ENCODE results near the gene MLC1. TPM values are rescaled to one million over a fixed set of nuclear protein-coding genes. Genes with fewer than 3 reads are reported as not detected.

MLC1 gene
- total RNA-seq, 1 donor from 2014 or later, result 0.05 TPM

- ATAC-seq (no peak), DNase-seq (ENCODE audit: missing footprints) (no peak)
- intact Hi-C loops (cut with DNase I), result no loop called here
Measured at GRCh38 chr22:50011447-50012210, 73.6 kb downstream of the MLC1 start.

GRCh38 chr22:50010676-50011446 is 74.4 kb downstream of the MLC1 start:
- ATAC-seq, result no peak
- intact Hi-C loops (cut with DNase I), result no loop called here
- no peak for DNase-seq (ENCODE audit: missing footprints)

- no peak for DNase-seq (ENCODE audit: missing footprints)
- ATAC-seq, result no peak
- intact Hi-C loops (cut with DNase I), result no loop called here
Measured at GRCh38 chr22:50009765-50010675, 75.2 kb downstream of the MLC1 start.

Other genes starting within 250 kb of the MLC1 start
- gene ZBED4, start 231.6 kb downstream of the MLC1 start, total RNA-seq, result 4.8 TPM
- gene ALG12, start 167.0 kb downstream of the MLC1 start, total RNA-seq, result 16.4 TPM
- 30.6 TPM for gene CRELD2, start 166.8 kb downstream of the MLC1 start, total RNA-seq
- gene PIM3, start 124.7 kb downstream of the MLC1 start, total RNA-seq, result 56.9 TPM
- not detected for gene IL17REL, start 72.7 kb downstream of the MLC1 start, total RNA-seq
- gene TTLL8, start 27.1 kb downstream of the MLC1 start, total RNA-seq, result not detected
- not detected for gene MOV10L1, start 4.6 kb upstream of the MLC1 start, total RNA-seq
- gene PANX2, start 85.3 kb upstream of the MLC1 start, total RNA-seq, result 0.43 TPM
- 22.3 TPM for gene TRABD, start 100.5 kb upstream of the MLC1 start, total RNA-seq
- 15.5 TPM for gene SELENOO, start 115.6 kb upstream of the MLC1 start, total RNA-seq
- 17.5 TPM for gene TUBGCP6, start 159.6 kb upstream of the MLC1 start, total RNA-seq
- 14.5 TPM for gene HDAC10, start 165.8 kb upstream of the MLC1 start, total RNA-seq
- gene MAPK12, start 176.3 kb upstream of the MLC1 start, total RNA-seq, result 18.2 TPM
- gene MAPK11, start 185.0 kb upstream of the MLC1 start, total RNA-seq, result 10.0 TPM
- 70.6 TPM for gene PLXNB2, start 222.2 kb upstream of the MLC1 start, total RNA-seq
- 1.7 TPM for gene DENND6B, start 241.6 kb upstream of the MLC1 start, total RNA-seq

All from Right ventricle myocardium inferior (tissue), 1 donor.